HG02885 (cell line): ENCODE data around the gene MCC.

Experiments used
- ATAC-seq: cut with Tn5 transposase; IDR thresholded peaks from one replicate; pipeline ENCODE4 v1.9.1; 2021; ENCODE audit warnings: mild to moderate bottlenecking; ENCODE audit not compliant: unreplicated experiment, poor library complexity

The MCC gene

GRCh38 chr5:113052041-113052795, 436.0 kb downstream of the MCC start:
- ATAC-seq, result no peak

GRCh38 chr5:113050721-113051382, 437.4 kb downstream of the MCC start:
- no peak for ATAC-seq

GRCh38 chr5:113048931-113049330, 439.3 kb downstream of the MCC start:
- ATAC-seq, result no peak

- ATAC-seq, result peak; percentile 85
Observed at GRCh38 chr5:113047733-113048652, 440.3 kb downstream of the MCC start.

- no peak for ATAC-seq
Observed at GRCh38 chr5:113047234-113047633, 441.0 kb downstream of the MCC start.

- no peak for ATAC-seq
Observed at GRCh38 chr5:113044776-113045465, 443.3 kb downstream of the MCC start.

GRCh38 chr5:113043491-113043931, 444.7 kb downstream of the MCC start:
- ATAC-seq, result no peak

GRCh38 chr5:113042491-113043243, 445.6 kb downstream of the MCC start:
- ATAC-seq, result no peak

GRCh38 chr5:113040672-113041260, 447.5 kb downstream of the MCC start:
- no peak for ATAC-seq

- no peak for ATAC-seq
Observed at GRCh38 chr5:113039934-113040285, 448.3 kb downstream of the MCC start.

- no peak for ATAC-seq
Observed at GRCh38 chr5:113039229-113039933, 448.9 kb downstream of the MCC start.

GRCh38 chr5:113038714-113039113, 449.5 kb downstream of the MCC start:
- no peak for ATAC-seq

GRCh38 chr5:113038136-113038535, 450.1 kb downstream of the MCC start:
- no peak for ATAC-seq

- ATAC-seq, result no peak
Observed at GRCh38 chr5:113036826-113037225, 451.4 kb downstream of the MCC start.

- ATAC-seq, result no peak
Observed at GRCh38 chr5:113036321-113036720, 451.9 kb downstream of the MCC start.

GRCh38 chr5:113035096-113035495, 453.2 kb downstream of the MCC start:
- ATAC-seq, result no peak

GRCh38 chr5:113034182-113034773, 454.0 kb downstream of the MCC start:
- ATAC-seq, result no peak

- no peak for ATAC-seq
Observed at GRCh38 chr5:113031557-113031956, 456.7 kb downstream of the MCC start.
